Activated CD4-positive, alpha-beta memory T cell treated with anti-CD3 and anti-CD28 coated beads, Interleukin-2, amount 10 ng/mL, durations not matched to agents 7 days and 5 days (primary cell): ENCODE measurements around the gene ABHD8. TPM values are rescaled to one million over a fixed set of nuclear protein-coding genes. Genes with fewer than 3 reads are reported as not detected.
"Not testable (repeated sequence)": the region's sequence is repeated elsewhere in the genome, so short reads cannot be mapped to it uniquely, and the experiment has no call there.

Experiments
- CTCF ChIA-PET: fragments of 350-600 bp; sonication (Branson Sonifier 250); formaldehyde crosslinking; loops from one replicate; lab custom pipeline; 2021; ENCODE audit warnings: antibody characterized with exemption, inconsistent platforms; lab: Charles Lee
- POLR2A ChIA-PET: fragments of 350-600 bp; sonication (Branson Sonifier 250); formaldehyde crosslinking; loops from one replicate; lab custom pipeline; 2021; ENCODE audit warnings: antibody characterized with exemption; lab: Charles Lee
- DNase-seq: peaks from one replicate; pipeline ENCODE4 v3.0.0-alpha.2; 2020
- H3K27ac Mint-ChIP-seq: one replicate; pipeline ENCODE4 v1.8.0; 2021; ENCODE audit warnings: mild to moderate bottlenecking, mixed read lengths
- H3K27me3 Mint-ChIP-seq: one replicate; pipeline ENCODE4 v1.8.0; 2021; ENCODE audit warnings: mixed read lengths
- H3K36me3 Mint-ChIP-seq: one replicate; pipeline ENCODE4 v1.8.0; 2021; ENCODE audit warnings: low read depth, mixed read lengths
- H3K4me1 Mint-ChIP-seq: one replicate; pipeline ENCODE4 v1.8.0; 2021; ENCODE audit warnings: mixed read lengths
- H3K4me3 Mint-ChIP-seq: one replicate; pipeline ENCODE4 v1.8.0; 2021; ENCODE audit warnings: mild to moderate bottlenecking, mixed read lengths
- H3K9me3 Mint-ChIP-seq: one replicate; pipeline ENCODE4 v1.8.0; 2021; ENCODE audit warnings: mixed read lengths
- total RNA-seq, 2 experiments: library from RNA; stranded (reverse); gene quantifications; one replicate each; pipeline ENCODE4 v1.2.3, GENCODE V29; 2021

Gene ABHD8
- total RNA-seq, 2 experiments from 2014 or later = 10.6 to 12.2 TPM

DNA sequence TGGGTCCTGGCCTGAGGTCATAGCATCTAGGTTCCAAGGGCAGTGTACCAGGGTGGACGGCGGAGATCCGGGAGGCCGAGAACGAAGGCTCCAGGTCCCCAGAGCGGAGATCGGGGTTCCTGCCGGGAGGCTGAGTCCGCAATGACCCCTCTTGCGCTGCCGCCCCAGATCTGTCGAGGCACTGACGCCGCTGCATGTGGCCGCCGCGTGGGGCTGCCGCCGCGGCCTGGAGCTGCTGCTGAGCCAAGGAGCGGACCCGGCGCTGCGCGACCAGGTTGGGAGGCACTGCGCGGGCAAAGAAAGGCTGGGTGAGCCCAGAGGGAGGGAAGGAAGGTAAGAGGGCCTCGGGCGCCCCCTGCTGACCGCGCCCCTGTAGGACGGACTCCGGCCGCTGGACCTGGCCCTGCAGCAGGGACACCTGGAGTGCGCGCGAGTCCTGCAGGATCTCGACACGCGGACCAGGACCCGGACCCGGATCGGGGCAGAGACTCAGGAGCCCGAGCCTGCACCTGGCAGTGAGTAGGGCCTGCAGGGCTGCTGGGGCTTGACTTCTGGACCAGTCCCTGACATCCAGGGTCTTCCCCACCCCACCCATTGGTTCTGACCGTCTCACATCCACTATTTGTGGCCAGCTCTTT, 20.6 kb downstream of the ABHD8 start:
- Mint-ChIP-seq H3K4me3 (peak overlapping the region; percentile 85), H3K9me3 (no peaks in the 10 kb centered on the region), H3K27ac (peak overlapping the region; percentile 75), H3K27me3 (no peaks in the 10 kb centered on the region), H3K4me1 (peaks cover 14% of the 10 kb centered on the region), H3K36me3 (peaks cover 11% of the 10 kb centered on the region)
- CTCF ChIA-PET = interaction anchor here (0.7 to 5.4 kb wide), 10 partner anchors 9 to 214 kb away, joined by 3 to 64 read pairs (median 4); partner anchors contain the start of genes BABAM1, DDA1, USE1 and USHBP1
- peak; percentile 84 for DNase-seq
- POLR2A ChIA-PET = interaction anchor here (1.0 to 3.5 kb wide), 9 partner anchors 10 to 206 kb away, joined by 3 to 26 read pairs (median 3); partner anchors contain the start of genes BABAM1, OCEL1 and USE1

DNA sequence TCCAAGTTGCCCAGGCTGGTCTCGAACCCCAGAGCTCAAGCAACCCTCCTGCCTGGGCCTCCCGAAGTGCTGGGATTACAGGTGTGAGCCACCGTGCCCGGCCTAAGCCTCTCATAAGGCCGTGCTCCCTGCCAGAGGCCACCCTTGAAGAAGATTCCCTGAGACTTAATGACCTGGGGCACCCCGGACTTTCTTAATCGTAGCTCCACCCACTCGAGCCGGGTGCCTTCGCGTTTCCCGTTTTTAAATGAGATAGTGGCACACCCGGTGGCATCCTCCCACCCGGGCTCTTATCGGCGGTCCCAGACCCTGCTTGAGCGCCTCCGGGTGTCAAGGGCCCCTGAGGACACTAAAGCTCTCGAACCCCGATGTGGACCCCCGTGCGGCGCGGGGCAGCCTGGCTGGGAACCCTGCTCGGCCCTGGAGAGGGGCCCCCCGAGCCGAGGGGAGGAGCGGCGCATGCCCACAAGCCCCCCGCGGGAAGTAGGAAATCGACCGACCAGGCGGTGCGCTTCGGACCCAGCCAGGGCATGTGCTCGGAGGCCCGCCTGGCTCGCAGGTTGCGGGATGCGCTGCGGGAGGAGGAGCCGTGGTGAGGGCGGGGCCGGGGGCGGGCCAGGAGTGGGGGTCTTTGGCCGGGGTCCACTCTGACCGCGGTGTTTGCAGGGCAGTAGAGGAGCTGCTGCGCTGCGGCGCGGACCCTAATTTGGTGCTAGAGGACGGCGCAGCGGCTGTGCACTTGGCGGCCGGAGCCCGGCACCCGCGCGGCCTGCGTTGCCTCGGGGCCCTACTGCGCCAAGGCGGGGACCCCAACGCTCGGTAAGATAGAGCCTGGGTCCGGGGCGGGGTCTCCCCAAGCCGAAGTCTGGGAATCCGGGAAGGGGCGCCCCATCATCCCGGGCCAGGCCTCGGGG, 21.6 kb downstream of the ABHD8 start, which contains the start of gene ANKLE1:
ANKLE1 (plus strand) TSS at position 511 of the 914 bp plus-strand sequence; CDS start at position 531, 20 bp downstream.
- Mint-ChIP-seq H3K27me3 (no peaks in the 10 kb centered on the region), H3K4me1 (peaks cover 14% of the 10 kb centered on the region), H3K4me3 (peak within 1 kb of the TSS; percentile 85), H3K27ac (peak within 1 kb of the TSS; percentile 75), H3K9me3 (no peaks in the 10 kb centered on the region), H3K36me3 (peaks cover 20% of the 10 kb centered on the region)
- DNase-seq = peak; percentile 59
- POLR2A ChIA-PET = interaction anchor here (0.8 to 3.5 kb wide), 12 partner anchors 8 to 205 kb away, joined by 3 to 26 read pairs (median 4); partner anchors contain the start of genes BABAM1, OCEL1 and USE1
- CTCF ChIA-PET = interaction anchor here (0.7 to 5.4 kb wide), 8 partner anchors 10 to 67 kb away, joined by 3 to 64 read pairs (median 6); partner anchors contain the start of genes BABAM1, DDA1, USE1 and USHBP1

- ChIA-PET POLR2A (interaction anchor here (3.5 kb wide), 1 partner anchor 12 kb away, joined by 26 read pairs; the partner anchor contains the start of gene BABAM1), CTCF (interaction anchor here (0.6 to 5.4 kb wide), 3 partner anchors 13 to 22 kb away, joined by 3 to 64 read pairs (median 6); partner anchors contain the start of gene USHBP1)
- H3K4me3 Mint-ChIP-seq = no peak overlapping the region
- no peak for DNase-seq
- peak overlapping the region; percentile 35 for H3K27ac Mint-ChIP-seq
- H3K4me1 Mint-ChIP-seq = peaks cover 14% of the 10 kb centered on the region
- no peaks in the 10 kb centered on the region for H3K9me3 Mint-ChIP-seq
- H3K27me3 Mint-ChIP-seq = no peaks in the 10 kb centered on the region
- peaks cover 29% of the 10 kb centered on the region for H3K36me3 Mint-ChIP-seq
These were observed 23.8 kb downstream of the ABHD8 start for GRCh38 chr19:17279436-17279835.

- H3K4me1 Mint-ChIP-seq = peaks cover 2% of the 10 kb centered on the region
- no peaks in the 10 kb centered on the region for H3K27me3 Mint-ChIP-seq
- no peak overlapping the region for H3K27ac Mint-ChIP-seq
- DNase-seq = no peak
- no peaks in the 10 kb centered on the region for H3K9me3 Mint-ChIP-seq
- POLR2A ChIA-PET = interaction anchor here (1.0 kb wide), 1 partner anchor 11 kb away, joined by 3 read pairs; the partner anchor contains the start of gene USHBP1
- H3K4me3 Mint-ChIP-seq = no peak overlapping the region
- CTCF ChIA-PET = no interaction called here
- peaks cover 34% of the 10 kb centered on the region for H3K36me3 Mint-ChIP-seq
These were observed 27.6 kb downstream of the ABHD8 start for GRCh38 chr19:17275441-17276175.

GRCh38 chr19:17274892-17275291, 28.3 kb downstream of the ABHD8 start:
- H3K9me3 Mint-ChIP-seq, CTCF ChIA-PET, H3K4me3 Mint-ChIP-seq, POLR2A ChIA-PET, DNase-seq, H3K4me1 Mint-ChIP-seq, H3K27me3 Mint-ChIP-seq, H3K27ac Mint-ChIP-seq: not testable (repeated sequence)
- peaks cover 37% of the 10 kb centered on the region for H3K36me3 Mint-ChIP-seq

- ChIA-PET CTCF (interaction anchor here (0.7 to 2.9 kb wide), 5 partner anchors 14 to 496 kb away, joined by 3 to 33 read pairs (median 10); partner anchors contain the start of gene ANKLE1), POLR2A (interaction anchor here (4.2 kb wide), 1 partner anchor 12 kb away, joined by 26 read pairs; the partner anchor contains the start of gene ANKLE1)
- H3K4me1 Mint-ChIP-seq = peaks cover 28% of the 10 kb centered on the region
- H3K4me3 Mint-ChIP-seq = peak overlapping the region; percentile 49
- no peaks in the 10 kb centered on the region for H3K27me3 Mint-ChIP-seq
- no peak overlapping the region for H3K27ac Mint-ChIP-seq
- no peaks in the 10 kb centered on the region for H3K9me3 Mint-ChIP-seq
- H3K36me3 Mint-ChIP-seq = peaks cover 11% of the 10 kb centered on the region
- DNase-seq = no peak
These were observed 34.5 kb downstream of the ABHD8 start for GRCh38 chr19:17268754-17269153.

DNA sequence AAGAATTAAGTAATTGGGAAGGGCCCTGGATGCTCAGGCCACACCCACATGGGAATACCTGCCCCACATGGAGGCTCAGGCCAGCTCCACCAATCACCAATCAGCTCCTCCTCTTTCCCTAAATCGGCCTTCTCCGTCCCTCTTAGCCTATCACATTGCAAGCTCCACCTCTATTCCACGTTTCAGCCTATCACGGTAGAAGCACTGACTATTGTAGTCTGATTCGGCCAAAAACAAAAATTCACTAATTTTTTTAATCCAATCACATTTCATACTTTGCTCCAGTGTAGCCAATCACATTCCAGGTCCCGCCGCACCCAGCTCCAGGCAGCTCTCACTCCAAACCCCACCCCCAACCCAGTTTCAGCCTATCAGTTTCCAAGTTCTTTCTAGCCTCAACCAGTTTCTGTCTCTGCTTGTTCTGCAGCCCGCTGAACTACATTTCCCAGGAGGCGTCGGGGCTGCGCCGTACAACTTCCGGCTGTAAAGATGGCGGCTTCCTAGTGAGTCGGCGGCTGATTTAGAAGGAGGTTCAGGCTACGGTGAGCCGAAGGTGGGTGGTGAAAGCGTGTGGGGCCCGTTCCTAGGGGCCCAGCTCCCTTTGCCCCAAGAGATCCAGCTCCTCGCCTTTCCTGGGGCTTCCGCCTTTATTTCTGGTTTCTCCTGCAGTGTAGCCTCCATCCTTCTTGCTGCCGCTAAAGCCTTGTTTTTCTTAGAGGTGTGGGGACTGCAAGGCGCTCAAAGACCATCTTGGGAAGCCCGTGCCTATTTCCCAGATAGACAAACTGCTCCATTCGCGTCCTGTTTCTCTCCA, 36.0 kb downstream of the ABHD8 start, which contains the start of gene BABAM1:
BABAM1 (plus strand) TSS at position 469 of the 814 bp plus-strand sequence. CDS start 1,364 bp downstream, outside the sequence.
- no peaks in the 10 kb centered on the region for H3K27me3 Mint-ChIP-seq
- CTCF ChIA-PET = interaction anchor here (0.6 to 2.9 kb wide), 19 partner anchors 9 to 825 kb away, joined by 3 to 33 read pairs (median 4); partner anchors contain the start of genes ABHD8, ANKLE1, DDA1 and MRPL34
- DNase-seq = peak; percentile 97
- H3K4me3 Mint-ChIP-seq = peak within 1 kb of the TSS; percentile 85
- no peaks in the 10 kb centered on the region for H3K9me3 Mint-ChIP-seq
- H3K27ac Mint-ChIP-seq = peak within 1 kb of the TSS; percentile 47
- POLR2A ChIA-PET = interaction anchor here (0.5 to 4.2 kb wide), 19 partner anchors 8 to 919 kb away, joined by 3 to 26 read pairs (median 4); partner anchors contain the start of genes ANKLE1, BST2, CCDC124 and DDA1
- peaks cover 9% of the 10 kb centered on the region for H3K36me3 Mint-ChIP-seq
- H3K4me1 Mint-ChIP-seq = peaks cover 31% of the 10 kb centered on the region

- Mint-ChIP-seq H3K27ac (peak overlapping the region; percentile 47), H3K4me1 (peaks cover 31% of the 10 kb centered on the region), H3K27me3 (no peaks in the 10 kb centered on the region), H3K36me3 (peaks cover 8% of the 10 kb centered on the region), H3K4me3 (peak overlapping the region; percentile 85), H3K9me3 (no peaks in the 10 kb centered on the region)
- DNase-seq = no peak
- CTCF ChIA-PET = interaction anchor here (0.6 to 2.9 kb wide), 19 partner anchors 9 to 825 kb away, joined by 3 to 33 read pairs (median 4); partner anchors contain the start of genes ABHD8, ANKLE1, DDA1 and MRPL34
- POLR2A ChIA-PET = interaction anchor here (0.5 to 4.2 kb wide), 12 partner anchors 14 to 222 kb away, joined by 3 to 26 read pairs (median 4); partner anchors contain the start of genes ANKLE1, BST2, DDA1 and HAUS8
These were observed 36.6 kb downstream of the ABHD8 start for GRCh38 chr19:17266589-17266974.

GRCh38 chr19:17266026-17266425, 37.2 kb downstream of the ABHD8 start:
- Mint-ChIP-seq H3K4me1 (peaks cover 32% of the 10 kb centered on the region), H3K36me3 (peaks cover 3% of the 10 kb centered on the region), H3K27me3 (no peaks in the 10 kb centered on the region), H3K9me3 (no peaks in the 10 kb centered on the region), H3K4me3 (no peak overlapping the region), H3K27ac (no peak overlapping the region)
- ChIA-PET POLR2A (interaction anchor here (1.5 to 4.2 kb wide), 3 partner anchors 15 to 40 kb away, joined by 3 to 26 read pairs (median 6); partner anchors contain the start of genes ANKLE1 and OCEL1), CTCF (interaction anchor here (0.6 to 2.9 kb wide), 11 partner anchors 8 to 230 kb away, joined by 3 to 33 read pairs (median 6); partner anchors contain the start of genes ABHD8, ANKLE1 and DDA1)
- DNase-seq = no peak

GRCh38 chr19:17264641-17264979, 38.6 kb downstream of the ABHD8 start, which contains the start of gene USHBP1:
Gene USHBP1, minus strand, starts transcription at chr19:17264745. Its CDS starts 446 bp downstream, at chr19:17264299.
- DNase-seq = no peak
- CTCF ChIA-PET = interaction anchor here (1.0 to 7.9 kb wide), 8 partner anchors 9 to 199 kb away, joined by 3 to 64 read pairs (median 4); partner anchors contain the start of genes ANKLE1 and DDA1
- Mint-ChIP-seq H3K36me3 (no peaks in the 10 kb centered on the region), H3K27me3 (no peaks in the 10 kb centered on the region), H3K4me3 (no peak within 1 kb of the TSS), H3K9me3 (no peaks in the 10 kb centered on the region), H3K27ac (no peak within 1 kb of the TSS), H3K4me1 (peaks cover 35% of the 10 kb centered on the region)
- POLR2A ChIA-PET = interaction anchor here (0.8 to 1.5 kb wide), 5 partner anchors 12 to 155 kb away, joined by 3 read pairs; partner anchors contain the start of genes MVB12A and OCEL1
